ENCODE data around the gene GZMH. TPM values are rescaled to one million over a fixed set of nuclear protein-coding genes. Genes with fewer than 3 reads are reported as not detected.

The GZMH gene
- total RNA-seq, 1 experiment from 2014 or later: not detected

DNA sequence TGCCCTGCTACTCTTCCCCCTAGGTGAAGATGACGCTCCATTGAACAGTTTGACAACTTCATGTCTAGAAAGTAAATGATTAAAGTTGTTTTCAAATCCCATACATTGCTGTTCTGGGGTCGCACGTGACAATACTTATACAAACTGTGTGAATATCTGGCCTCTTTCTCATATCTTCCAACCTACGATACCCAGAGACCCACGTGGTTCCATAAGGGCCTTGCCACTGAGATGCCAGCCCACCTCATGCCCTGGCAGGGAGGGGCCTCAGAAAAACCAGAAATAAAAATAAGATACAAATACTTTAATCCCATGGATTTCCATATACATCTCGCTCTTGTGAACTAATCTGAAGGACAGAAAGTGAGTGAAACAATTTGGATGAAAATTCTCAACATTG is 20.0 kb upstream of the GZMH start:
- Mint-ChIP-seq H3K27me3 (ENCODE audit: low read depth) (no peaks in the 10 kb centered on the region; the same call in 1 of the 2 replicates), H3K27ac (no peak overlapping the region), H3K9me3 (no peaks in the 10 kb centered on the region; the same call in 1 of the 2 replicates), H3K4me1 (no peaks in the 10 kb centered on the region), H3K36me3 (no peaks in the 10 kb centered on the region), H3K4me3 (no peak overlapping the region)
- TF ChIP-seq MYBL2 (CRISPR knock-in tag; IDR thresholded peaks at IDR 0.05): no peak
- DNase-seq (ENCODE audit: low spot score) (no peak), ATAC-seq (no peak)
- ChIA-PET CTCF (no interaction called here), POLR2A (no interaction called here)

DNA sequence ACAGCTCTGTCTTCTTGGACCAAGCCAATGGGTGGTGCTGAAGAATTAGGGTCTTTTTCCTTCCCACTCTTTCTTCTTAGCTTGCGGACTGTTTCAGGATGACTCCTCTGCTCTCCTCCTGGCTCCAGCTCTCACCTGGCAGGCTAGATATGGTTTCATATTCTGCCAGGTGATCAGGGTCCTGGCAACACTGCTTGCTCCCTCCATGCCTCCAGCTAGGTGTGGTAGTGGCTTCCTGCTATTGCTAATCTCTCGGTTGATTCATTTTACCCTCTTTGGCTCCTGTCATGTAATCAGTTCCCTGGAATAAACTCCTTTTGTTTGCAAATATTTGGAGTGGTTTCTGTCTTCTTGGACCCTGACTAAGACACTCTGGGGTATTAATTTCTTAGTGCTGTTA is 4.3 kb upstream of the GZMH start:
- ChIA-PET POLR2A (no interaction called here), CTCF (interaction anchor here (0.9 to 1.0 kb wide), 2 partner anchors 8 to 9 kb away, joined by 3 to 4 read pairs; no protein-coding TSS in a partner anchor)
- Mint-ChIP-seq H3K4me1 (peaks cover 7% of the 10 kb centered on the region), H3K27ac (no peak overlapping the region), H3K36me3 (no peaks in the 10 kb centered on the region), H3K27me3 (ENCODE audit: low read depth) (peaks cover 9% of the 10 kb centered on the region), H3K4me3 (no peak overlapping the region), H3K9me3 (peaks cover 19% of the 10 kb centered on the region)
- TF ChIP-seq ZNF232 (CRISPR knock-in tag; IDR thresholded peaks at IDR 0.05): no peak
- TF ChIP-seq, protein P1, sequence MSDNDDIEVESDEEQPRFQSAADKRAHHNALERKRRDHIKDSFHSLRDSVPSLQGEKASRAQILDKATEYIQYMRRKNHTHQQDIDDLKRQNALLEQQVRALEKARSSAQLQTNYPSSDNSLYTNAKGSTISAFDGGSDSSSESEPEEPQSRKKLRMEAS (CRISPR knock-in tag; IDR thresholded peaks at IDR 0.05): no peak
- no peak for TF ChIP-seq ATF3 (CRISPR knock-in tag; conservative IDR thresholded peaks at IDR 0.05)
- TF ChIP-seq, protein P2, sequence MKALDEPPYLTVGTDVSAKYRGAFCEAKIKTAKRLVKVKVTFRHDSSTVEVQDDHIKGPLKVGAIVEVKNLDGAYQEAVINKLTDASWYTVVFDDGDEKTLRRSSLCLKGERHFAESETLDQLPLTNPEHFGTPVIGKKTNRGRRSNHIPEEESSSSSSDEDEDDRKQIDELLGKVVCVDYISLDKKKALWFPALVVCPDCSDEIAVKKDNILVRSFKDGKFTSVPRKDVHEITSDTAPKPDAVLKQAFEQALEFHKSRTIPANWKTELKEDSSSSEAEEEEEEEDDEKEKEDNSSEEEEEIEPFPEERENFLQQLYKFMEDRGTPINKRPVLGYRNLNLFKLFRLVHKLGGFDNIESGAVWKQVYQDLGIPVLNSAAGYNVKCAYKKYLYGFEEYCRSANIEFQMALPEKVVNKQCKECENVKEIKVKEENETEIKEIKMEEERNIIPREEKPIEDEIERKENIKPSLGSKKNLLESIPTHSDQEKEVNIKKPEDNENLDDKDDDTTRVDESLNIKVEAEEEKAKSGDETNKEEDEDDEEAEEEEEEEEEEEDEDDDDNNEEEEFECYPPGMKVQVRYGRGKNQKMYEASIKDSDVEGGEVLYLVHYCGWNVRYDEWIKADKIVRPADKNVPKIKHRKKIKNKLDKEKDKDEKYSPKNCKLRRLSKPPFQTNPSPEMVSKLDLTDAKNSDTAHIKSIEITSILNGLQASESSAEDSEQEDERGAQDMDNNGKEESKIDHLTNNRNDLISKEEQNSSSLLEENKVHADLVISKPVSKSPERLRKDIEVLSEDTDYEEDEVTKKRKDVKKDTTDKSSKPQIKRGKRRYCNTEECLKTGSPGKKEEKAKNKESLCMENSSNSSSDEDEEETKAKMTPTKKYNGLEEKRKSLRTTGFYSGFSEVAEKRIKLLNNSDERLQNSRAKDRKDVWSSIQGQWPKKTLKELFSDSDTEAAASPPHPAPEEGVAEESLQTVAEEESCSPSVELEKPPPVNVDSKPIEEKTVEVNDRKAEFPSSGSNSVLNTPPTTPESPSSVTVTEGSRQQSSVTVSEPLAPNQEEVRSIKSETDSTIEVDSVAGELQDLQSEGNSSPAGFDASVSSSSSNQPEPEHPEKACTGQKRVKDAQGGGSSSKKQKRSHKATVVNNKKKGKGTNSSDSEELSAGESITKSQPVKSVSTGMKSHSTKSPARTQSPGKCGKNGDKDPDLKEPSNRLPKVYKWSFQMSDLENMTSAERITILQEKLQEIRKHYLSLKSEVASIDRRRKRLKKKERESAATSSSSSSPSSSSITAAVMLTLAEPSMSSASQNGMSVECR (CRISPR knock-in tag; IDR thresholded peaks at IDR 0.05; ENCODE audit: borderline replicate concordance): no peak
- no peak for TF ChIP-seq RELA (CRISPR knock-in tag; IDR thresholded peaks at IDR 0.05; ENCODE audit: borderline replicate concordance)
- TF ChIP-seq ATF2 (CRISPR knock-in tag; IDR thresholded peaks at IDR 0.05; ENCODE audit: borderline replicate concordance, low read depth): no peak
- TF ChIP-seq ZNF671 (CRISPR knock-in tag; IDR thresholded peaks at IDR 0.05): no peak
- ATAC-seq: no peak
- DNase-seq (ENCODE audit: low spot score): no peak

DNA sequence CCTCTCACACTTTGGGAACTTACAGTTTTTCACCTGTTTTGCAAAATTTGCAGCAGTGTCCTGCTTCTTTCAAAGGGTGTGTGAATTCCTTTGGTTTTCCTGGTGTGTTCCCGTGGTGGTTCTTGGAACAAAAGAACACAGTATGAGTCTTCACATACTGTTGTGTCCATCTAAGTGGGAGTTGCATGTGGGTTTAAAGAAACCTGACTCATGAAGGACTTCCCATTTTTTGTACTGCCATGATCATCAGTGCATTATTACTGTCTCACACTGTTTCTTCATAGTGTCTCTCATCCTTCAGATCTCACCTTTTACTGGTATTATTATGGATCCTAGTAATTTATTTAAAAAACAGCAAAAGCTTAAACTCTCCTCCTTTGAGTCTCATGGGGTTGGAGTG is 3.8 kb upstream of the GZMH start:
- Mint-ChIP-seq H3K4me3 (no peak overlapping the region), H3K36me3 (no peaks in the 10 kb centered on the region), H3K4me1 (peaks cover 7% of the 10 kb centered on the region), H3K9me3 (peaks cover 16% of the 10 kb centered on the region), H3K27me3 (ENCODE audit: low read depth) (peaks cover 9% of the 10 kb centered on the region), H3K27ac (no peak overlapping the region)
- ATAC-seq: no peak
- no peak for DNase-seq (ENCODE audit: low spot score)
- ChIA-PET POLR2A (no interaction called here), CTCF (interaction anchor here (0.9 to 1.0 kb wide), 2 partner anchors 8 to 9 kb away, joined by 3 to 4 read pairs; no protein-coding TSS in a partner anchor)
- TF ChIP-seq ESRRA (CRISPR knock-in tag; IDR thresholded peaks at IDR 0.05; ENCODE audit: borderline replicate concordance) (no peak), FOXP1 (CRISPR knock-in tag; IDR thresholded peaks at IDR 0.05; ENCODE audit: borderline replicate concordance) (no peak), CDX4 (CRISPR knock-in tag; IDR thresholded peaks at IDR 0.05; ENCODE audit: borderline replicate concordance) (no peak), TCF7 (CRISPR knock-in tag; IDR thresholded peaks at IDR 0.05; ENCODE audit: low read depth) (no peak), NR2C2 (CRISPR knock-in tag; IDR thresholded peaks at IDR 0.05) (no peak), ZNF232 (CRISPR knock-in tag; IDR thresholded peaks at IDR 0.05) (no peak), AFF4 (CRISPR knock-in tag; IDR thresholded peaks at IDR 0.05; ENCODE audit: borderline replicate concordance) (no peak), FOXK1 (CRISPR knock-in tag; IDR thresholded peaks at IDR 0.05) (no peak), ZNF317 (CRISPR knock-in tag; IDR thresholded peaks at IDR 0.05; ENCODE audit: borderline replicate concordance, low read depth) (no peak)
- TF ChIP-seq, protein P3, sequence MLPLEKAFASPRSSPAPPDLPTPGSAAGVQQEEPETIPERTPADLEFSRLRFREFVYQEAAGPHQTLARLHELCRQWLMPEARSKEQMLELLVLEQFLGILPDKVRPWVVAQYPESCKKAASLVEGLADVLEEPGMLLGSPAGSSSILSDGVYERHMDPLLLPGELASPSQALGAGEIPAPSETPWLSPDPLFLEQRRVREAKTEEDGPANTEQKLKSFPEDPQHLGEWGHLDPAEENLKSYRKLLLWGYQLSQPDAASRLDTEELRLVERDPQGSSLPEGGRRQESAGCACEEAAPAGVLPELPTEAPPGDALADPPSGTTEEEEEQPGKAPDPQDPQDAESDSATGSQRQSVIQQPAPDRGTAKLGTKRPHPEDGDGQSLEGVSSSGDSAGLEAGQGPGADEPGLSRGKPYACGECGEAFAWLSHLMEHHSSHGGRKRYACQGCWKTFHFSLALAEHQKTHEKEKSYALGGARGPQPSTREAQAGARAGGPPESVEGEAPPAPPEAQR (CRISPR knock-in tag; IDR thresholded peaks at IDR 0.05): no peak
- TF ChIP-seq, protein P1 (CRISPR knock-in tag; IDR thresholded peaks at IDR 0.05): no peak

All from WTC11 (cell line).